NB4 (cell line): ENCODE measurements around the gene SCP2.

Experiments
- DNase-seq: peaks from one replicate; pipeline ENCODE4 v3.0.0; 2010; ENCODE audit warnings: low read depth
- H3K4me3 ChIP-seq: one replicate; pipeline ENCODE4 v1.5.1; 2011; ENCODE audit warnings: mild to moderate bottlenecking, low read depth, low read length, moderate library complexity
- MYC ChIP-seq: IDR thresholded peaks from 2 replicates; pipeline ENCODE4 v1.6.1; 2011; ENCODE audit warnings: low read depth, low read length
- POLR2A ChIP-seq: IDR thresholded peaks from 2 replicates; pipeline ENCODE4 v1.6.1; 2011; ENCODE audit warnings: mild to moderate bottlenecking; ENCODE audit not compliant: insufficient read length; ENCODE audit errors: extremely low read depth
- TF ChIP-seq, protein P1 (sequence below): IDR thresholded peaks from 2 replicates; pipeline ENCODE4 v1.6.1; 2011; ENCODE audit warnings: low read depth, low read length
- TF ChIP-seq, protein P2 (sequence below): IDR thresholded peaks from one replicate; pipeline ENCODE4 v1.5.1; 2012; ENCODE audit warnings: low read depth, low read length

Gene SCP2

DNA sequence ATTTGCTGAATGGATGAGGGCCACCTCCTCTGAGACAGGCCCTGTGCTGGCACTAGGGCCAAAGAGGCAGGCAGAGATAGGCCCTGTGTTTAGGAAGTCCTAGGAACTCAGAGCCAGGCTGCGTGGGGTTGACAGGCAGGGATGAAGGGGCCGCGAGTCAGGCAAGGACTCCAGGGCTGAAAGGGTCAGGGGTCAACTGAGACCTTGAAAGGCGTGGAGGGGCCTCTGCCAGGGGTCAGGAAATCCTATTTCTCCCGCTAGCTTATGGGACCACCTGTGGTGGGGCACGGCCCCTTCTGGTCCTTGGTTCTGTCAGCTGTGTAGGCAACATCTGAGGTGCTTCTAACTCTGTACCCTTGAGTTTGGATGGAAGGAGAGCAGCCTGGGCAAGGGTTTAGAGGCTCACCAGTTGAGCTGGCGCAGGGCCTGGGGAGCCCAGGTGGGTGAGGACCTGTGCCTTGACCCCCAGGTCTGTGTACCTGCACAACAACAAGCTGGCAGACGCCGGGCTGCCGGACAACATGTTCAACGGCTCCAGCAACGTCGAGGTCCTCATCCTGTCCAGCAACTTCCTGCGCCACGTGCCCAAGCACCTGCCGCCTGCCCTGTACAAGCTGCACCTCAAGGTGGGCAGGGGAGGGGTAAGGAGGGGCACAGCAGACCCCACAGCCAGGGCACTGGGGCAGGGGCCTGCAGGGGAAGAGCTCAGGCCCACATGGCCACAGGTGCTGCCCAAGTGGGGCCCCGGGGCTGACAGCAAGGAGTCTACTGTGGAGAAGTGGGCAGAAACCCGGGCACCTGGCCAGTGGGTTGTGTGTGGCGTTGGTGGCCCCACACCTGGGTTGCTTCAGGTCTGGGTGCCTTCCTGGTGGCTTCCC, 149.9 kb downstream of the SCP2 start:
- no peak overlapping the region for H3K4me3 ChIP-seq
- TF ChIP-seq, protein P1, sequence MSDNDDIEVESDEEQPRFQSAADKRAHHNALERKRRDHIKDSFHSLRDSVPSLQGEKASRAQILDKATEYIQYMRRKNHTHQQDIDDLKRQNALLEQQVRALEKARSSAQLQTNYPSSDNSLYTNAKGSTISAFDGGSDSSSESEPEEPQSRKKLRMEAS: no peak
- TF ChIP-seq, protein P2, sequence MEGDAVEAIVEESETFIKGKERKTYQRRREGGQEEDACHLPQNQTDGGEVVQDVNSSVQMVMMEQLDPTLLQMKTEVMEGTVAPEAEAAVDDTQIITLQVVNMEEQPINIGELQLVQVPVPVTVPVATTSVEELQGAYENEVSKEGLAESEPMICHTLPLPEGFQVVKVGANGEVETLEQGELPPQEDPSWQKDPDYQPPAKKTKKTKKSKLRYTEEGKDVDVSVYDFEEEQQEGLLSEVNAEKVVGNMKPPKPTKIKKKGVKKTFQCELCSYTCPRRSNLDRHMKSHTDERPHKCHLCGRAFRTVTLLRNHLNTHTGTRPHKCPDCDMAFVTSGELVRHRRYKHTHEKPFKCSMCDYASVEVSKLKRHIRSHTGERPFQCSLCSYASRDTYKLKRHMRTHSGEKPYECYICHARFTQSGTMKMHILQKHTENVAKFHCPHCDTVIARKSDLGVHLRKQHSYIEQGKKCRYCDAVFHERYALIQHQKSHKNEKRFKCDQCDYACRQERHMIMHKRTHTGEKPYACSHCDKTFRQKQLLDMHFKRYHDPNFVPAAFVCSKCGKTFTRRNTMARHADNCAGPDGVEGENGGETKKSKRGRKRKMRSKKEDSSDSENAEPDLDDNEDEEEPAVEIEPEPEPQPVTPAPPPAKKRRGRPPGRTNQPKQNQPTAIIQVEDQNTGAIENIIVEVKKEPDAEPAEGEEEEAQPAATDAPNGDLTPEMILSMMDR: no peak
- TF ChIP-seq POLR2A (no peak), MYC (no peak)
- DNase-seq: no peak

DNA sequence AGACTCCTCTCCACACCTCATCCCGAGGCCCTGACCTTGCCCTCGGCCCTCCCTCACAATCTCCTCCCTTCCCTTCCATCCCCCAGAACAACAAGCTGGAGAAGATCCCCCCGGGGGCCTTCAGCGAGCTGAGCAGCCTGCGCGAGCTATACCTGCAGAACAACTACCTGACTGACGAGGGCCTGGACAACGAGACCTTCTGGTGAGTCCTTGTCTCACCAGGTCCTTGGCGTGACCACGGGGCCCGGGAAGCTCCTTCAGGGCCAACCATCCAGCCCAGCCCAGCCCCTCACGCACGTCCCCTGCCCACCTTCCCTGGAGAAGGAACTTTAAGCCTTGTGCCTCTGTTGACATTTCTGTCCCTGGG, 150.5 kb downstream of the SCP2 start:
- no peak for DNase-seq
- no peak overlapping the region for H3K4me3 ChIP-seq
- TF ChIP-seq, protein P1: no peak
- TF ChIP-seq POLR2A (no peak), MYC (no peak)
- TF ChIP-seq, protein P2: no peak

DNA sequence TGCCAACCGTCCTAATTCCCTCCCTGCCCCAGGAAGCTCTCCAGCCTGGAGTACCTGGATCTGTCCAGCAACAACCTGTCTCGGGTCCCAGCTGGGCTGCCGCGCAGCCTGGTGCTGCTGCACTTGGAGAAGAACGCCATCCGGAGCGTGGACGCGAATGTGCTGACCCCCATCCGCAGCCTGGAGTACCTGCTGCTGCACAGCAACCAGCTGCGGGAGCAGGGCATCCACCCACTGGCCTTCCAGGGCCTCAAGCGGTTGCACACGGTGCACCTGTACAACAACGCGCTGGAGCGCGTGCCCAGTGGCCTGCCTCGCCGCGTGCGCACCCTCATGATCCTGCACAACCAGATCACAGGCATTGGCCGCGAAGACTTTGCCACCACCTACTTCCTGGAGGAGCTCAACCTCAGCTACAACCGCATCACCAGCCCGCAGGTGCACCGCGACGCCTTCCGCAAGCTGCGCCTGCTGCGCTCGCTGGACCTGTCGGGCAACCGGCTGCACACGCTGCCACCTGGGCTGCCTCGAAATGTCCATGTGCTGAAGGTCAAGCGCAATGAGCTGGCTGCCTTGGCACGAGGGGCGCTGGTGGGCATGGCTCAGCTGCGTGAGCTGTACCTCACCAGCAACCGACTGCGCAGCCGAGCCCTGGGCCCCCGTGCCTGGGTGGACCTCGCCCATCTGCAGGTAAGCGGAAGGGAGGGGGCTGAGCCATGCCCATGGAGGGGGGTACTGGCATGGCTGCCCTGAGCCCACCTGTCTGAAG, 151.4 kb downstream of the SCP2 start:
- no peak overlapping the region for H3K4me3 ChIP-seq
- TF ChIP-seq POLR2A (no peak), MYC (no peak)
- TF ChIP-seq, protein P1: no peak
- DNase-seq: no peak

DNA sequence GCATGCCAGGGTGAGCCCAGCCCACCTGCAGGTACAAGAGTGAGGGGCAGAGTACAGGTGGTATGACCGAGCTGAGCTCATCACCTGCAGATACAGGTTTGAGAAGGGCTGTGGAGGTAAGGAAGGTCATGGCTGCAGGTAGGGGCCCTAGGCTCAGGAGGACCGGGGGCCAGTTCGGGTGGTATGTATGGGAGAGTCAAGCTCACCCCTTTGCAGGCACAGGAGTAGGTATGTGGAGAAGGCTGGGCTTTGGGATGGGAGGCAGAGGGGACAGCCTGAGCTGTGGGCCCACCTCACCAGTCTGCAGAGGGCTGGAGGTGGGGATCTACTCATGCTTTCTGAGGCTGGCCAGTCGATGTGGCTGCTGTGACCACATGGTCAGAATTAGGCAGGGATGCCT, 152.2 kb downstream of the SCP2 start:
- TF ChIP-seq, protein P2: no peak
- TF ChIP-seq POLR2A (no peak), MYC (no peak)
- TF ChIP-seq, protein P1: no peak
- H3K4me3 ChIP-seq: no peak overlapping the region
- DNase-seq: no peak

DNA sequence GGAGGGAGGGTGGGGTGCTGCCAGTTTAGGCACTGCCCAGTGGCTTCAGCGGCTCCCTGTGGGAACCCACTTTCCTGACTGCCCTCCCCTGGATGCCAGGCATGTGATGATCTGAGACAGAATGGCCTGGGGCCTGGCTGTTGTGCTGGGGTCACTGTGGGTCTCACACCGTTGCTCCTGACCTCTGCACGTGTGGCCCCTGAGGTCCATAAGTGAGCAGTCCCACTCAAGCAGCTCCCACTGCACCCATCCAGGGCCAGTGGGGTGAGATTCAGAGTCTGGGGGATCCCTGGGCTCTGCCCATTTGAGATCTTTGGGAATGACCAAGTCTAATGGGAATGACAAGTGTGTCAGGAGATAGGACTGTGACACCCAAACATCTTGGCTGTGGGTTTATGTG, 153.0 kb downstream of the SCP2 start:
- no peak overlapping the region for H3K4me3 ChIP-seq
- DNase-seq: no peak
- TF ChIP-seq, protein P1: no peak
- TF ChIP-seq, protein P2: no peak
- no peak for TF ChIP-seq MYC
- TF ChIP-seq POLR2A: no peak

DNA sequence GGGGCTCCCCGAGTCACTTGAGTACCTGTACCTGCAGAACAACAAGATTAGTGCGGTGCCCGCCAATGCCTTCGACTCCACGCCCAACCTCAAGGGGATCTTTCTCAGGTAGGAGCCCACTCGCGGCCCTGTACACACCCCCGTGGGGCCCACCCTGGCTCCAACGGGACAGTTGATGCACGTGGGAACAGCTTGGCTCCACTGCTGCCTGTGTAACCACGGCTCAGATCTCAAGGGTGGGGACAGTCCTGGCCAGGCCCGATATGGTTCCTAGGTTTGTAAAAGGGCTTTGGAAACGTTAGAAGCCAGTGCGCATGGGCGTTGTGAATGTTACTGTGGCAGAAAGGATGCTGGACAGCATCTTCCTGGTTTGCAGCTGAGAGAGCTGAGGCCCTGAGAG, 153.7 kb downstream of the SCP2 start:
- DNase-seq: no peak
- TF ChIP-seq, protein P2: no peak
- TF ChIP-seq POLR2A (no peak), MYC (no peak)
- TF ChIP-seq, protein P1: no peak
- H3K4me3 ChIP-seq: no peak overlapping the region
